Neural progenitor cell (in vitro differentiated cells): ENCODE data around the gene CCDC60. TPM values are rescaled to one million over a fixed set of nuclear protein-coding genes. Genes with fewer than 3 reads are reported as not detected.

Experiments
- DNase-seq: peaks from one replicate; pipeline ENCODE4 v3.0.0-alpha.2; 2016; ENCODE audit warnings: low spot score
- H2AFZ ChIP-seq: fragments of 200-600 bp; sonication (generic); replicated peaks from 2 replicates; pipeline ENCODE4 v1.6.1; 2016; ENCODE audit warnings: antibody characterized with exemption
- H3F3A ChIP-seq: fragments of 200-600 bp; sonication (generic); 2 replicates; pipeline ENCODE4 v1.6.1; 2016; ENCODE audit warnings: antibody characterized with exemption, low read depth
- H3K27ac ChIP-seq: fragments of 200-600 bp; sonication (generic); 2 replicates; pipeline ENCODE4 v1.5.1; 2016; ENCODE audit warnings: mild to moderate bottlenecking
- H3K27me3 ChIP-seq: fragments of 200-600 bp; sonication (generic); 2 replicates; pipeline ENCODE4 v1.6.1; 2016; ENCODE audit warnings: mild to moderate bottlenecking, moderate library complexity
- H3K36me3 ChIP-seq: fragments of 200-600 bp; sonication (generic); 2 replicates; pipeline ENCODE4 v1.5.1; 2016
- H3K4me1 ChIP-seq: fragments of 200-600 bp; sonication (generic); 2 replicates; pipeline ENCODE4 v1.6.1; 2016; ENCODE audit warnings: mixed run types
- H3K4me2 ChIP-seq: fragments of 200-600 bp; sonication (generic); 2 replicates; pipeline ENCODE4 v1.6.1; 2016
- H3K4me3 ChIP-seq: fragments of 200-600 bp; sonication (generic); 2 replicates; pipeline ENCODE4 v1.5.1; 2016
- H3K79me2 ChIP-seq: fragments of 200-600 bp; sonication (generic); 2 replicates; pipeline ENCODE4 v1.6.1; 2016; ENCODE audit warnings: low read depth
- H3K9ac ChIP-seq: fragments of 200-600 bp; sonication (generic); 2 replicates; pipeline ENCODE4 v1.6.1; 2016
- H3K9me3 ChIP-seq: fragments of 200-600 bp; sonication (generic); 2 replicates; pipeline ENCODE4 v1.5.1; 2016; ENCODE audit warnings: low read depth
- H4K20me1 ChIP-seq: fragments of 200-600 bp; sonication (generic); 2 replicates; pipeline ENCODE4 v1.6.1; 2016; ENCODE audit warnings: low read depth
- H3K27ac Mint-ChIP-seq: 3 replicates; pipeline ENCODE4 v1.8.0; 2021; ENCODE audit warnings: mixed read lengths
- H3K27me3 Mint-ChIP-seq: 2 replicates; pipeline ENCODE4 v1.8.0; 2022; ENCODE audit warnings: low read depth, mild to moderate bottlenecking, inconsistent platforms, moderate library complexity, mixed read lengths; ENCODE audit not compliant: insufficient read depth
- H3K36me3 Mint-ChIP-seq: 3 replicates; pipeline ENCODE4 v1.8.0; 2021; ENCODE audit warnings: mixed read lengths
- H3K4me1 Mint-ChIP-seq: 3 replicates; pipeline ENCODE4 v1.8.0; 2021; ENCODE audit warnings: mixed read lengths
- H3K4me3 Mint-ChIP-seq: 3 replicates; pipeline ENCODE4 v1.8.0; 2021; ENCODE audit warnings: mild to moderate bottlenecking, moderate library complexity, mixed read lengths
- H3K9me3 Mint-ChIP-seq: 3 replicates; pipeline ENCODE4 v1.8.0; 2020; ENCODE audit warnings: mixed read lengths
- EZH2 ChIP-seq: fragments of 200-600 bp; sonication (generic); IDR thresholded peaks from 2 replicates; pipeline ENCODE4 v1.6.1; 2017; ENCODE audit warnings: antibody characterized with exemption, mild to moderate bottlenecking, moderate library complexity
- EZH2phosphoT487 ChIP-seq: fragments of 200-600 bp; sonication (generic); IDR thresholded peaks from 2 replicates; pipeline ENCODE4 v1.6.1; 2017; ENCODE audit warnings: antibody characterized with exemption
- total RNA-seq: library from RNA; depleted of rRNA; stranded (reverse); fragments of >200 nt; gene quantifications from 2 replicates; pipeline ENCODE4 v1.2.3, GENCODE V29; 2015; ENCODE audit warnings: low replicate concordance
- TF ChIP-seq, protein P1 (sequence below): fragments of 200-600 bp; sonication (generic); IDR thresholded peaks from 2 replicates; pipeline ENCODE4 v1.5.1; 2017; ENCODE audit warnings: antibody characterized with exemption, mild to moderate bottlenecking

Gene CCDC60
- total RNA-seq, 1 donor from 2014 or later, result 4.6 TPM

DNA sequence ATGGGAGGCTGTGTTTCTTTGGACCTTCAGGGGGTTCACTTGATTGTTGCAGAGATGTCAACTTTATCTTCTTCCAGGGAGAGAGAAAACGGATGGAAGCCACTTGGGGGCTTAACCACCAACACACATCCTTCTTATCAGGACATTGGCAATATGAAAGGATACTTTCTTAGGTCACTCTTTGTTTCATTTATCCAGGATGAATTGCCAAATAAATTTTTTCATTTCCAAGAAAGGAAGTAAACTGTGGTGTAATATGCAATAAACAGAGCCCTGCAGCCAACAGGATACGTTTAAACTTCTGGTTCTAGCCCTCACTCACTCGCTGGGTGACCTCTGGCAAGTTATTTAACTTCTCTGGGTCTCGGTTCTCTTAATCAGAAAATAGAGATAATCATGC is 77.8 kb downstream of the CCDC60 start:
- TF ChIP-seq EZH2 (no peak), EZH2phosphoT487 (no peak)
- TF ChIP-seq, protein P1, sequence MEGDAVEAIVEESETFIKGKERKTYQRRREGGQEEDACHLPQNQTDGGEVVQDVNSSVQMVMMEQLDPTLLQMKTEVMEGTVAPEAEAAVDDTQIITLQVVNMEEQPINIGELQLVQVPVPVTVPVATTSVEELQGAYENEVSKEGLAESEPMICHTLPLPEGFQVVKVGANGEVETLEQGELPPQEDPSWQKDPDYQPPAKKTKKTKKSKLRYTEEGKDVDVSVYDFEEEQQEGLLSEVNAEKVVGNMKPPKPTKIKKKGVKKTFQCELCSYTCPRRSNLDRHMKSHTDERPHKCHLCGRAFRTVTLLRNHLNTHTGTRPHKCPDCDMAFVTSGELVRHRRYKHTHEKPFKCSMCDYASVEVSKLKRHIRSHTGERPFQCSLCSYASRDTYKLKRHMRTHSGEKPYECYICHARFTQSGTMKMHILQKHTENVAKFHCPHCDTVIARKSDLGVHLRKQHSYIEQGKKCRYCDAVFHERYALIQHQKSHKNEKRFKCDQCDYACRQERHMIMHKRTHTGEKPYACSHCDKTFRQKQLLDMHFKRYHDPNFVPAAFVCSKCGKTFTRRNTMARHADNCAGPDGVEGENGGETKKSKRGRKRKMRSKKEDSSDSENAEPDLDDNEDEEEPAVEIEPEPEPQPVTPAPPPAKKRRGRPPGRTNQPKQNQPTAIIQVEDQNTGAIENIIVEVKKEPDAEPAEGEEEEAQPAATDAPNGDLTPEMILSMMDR, result no peak
- Mint-ChIP-seq H3K27ac (no peak overlapping the region), H3K4me1 (peaks cover 11% of the 10 kb centered on the region), H3K9me3 (no peaks in the 10 kb centered on the region), H3K36me3 (no peaks in the 10 kb centered on the region), H3K4me3 (no peak overlapping the region), H3K27me3 (peaks cover 2% of the 10 kb centered on the region)
- Histone ChIP-seq H3K27ac (no peak overlapping the region), H3K4me2 (no peak overlapping the region), H3K27me3 (no peaks in the 10 kb centered on the region), H3F3A (peaks cover 3% of the 10 kb centered on the region), H3K4me3 (no peak overlapping the region), H4K20me1 (no peaks in the 10 kb centered on the region), H3K79me2 (no peaks in the 10 kb centered on the region), H3K9ac (no peak overlapping the region), H2AFZ (no peak overlapping the region), H3K36me3 (no peaks in the 10 kb centered on the region), H3K4me1 (no peaks in the 10 kb centered on the region), H3K9me3 (no peaks in the 10 kb centered on the region)
- DNase-seq, result no peak

DNA sequence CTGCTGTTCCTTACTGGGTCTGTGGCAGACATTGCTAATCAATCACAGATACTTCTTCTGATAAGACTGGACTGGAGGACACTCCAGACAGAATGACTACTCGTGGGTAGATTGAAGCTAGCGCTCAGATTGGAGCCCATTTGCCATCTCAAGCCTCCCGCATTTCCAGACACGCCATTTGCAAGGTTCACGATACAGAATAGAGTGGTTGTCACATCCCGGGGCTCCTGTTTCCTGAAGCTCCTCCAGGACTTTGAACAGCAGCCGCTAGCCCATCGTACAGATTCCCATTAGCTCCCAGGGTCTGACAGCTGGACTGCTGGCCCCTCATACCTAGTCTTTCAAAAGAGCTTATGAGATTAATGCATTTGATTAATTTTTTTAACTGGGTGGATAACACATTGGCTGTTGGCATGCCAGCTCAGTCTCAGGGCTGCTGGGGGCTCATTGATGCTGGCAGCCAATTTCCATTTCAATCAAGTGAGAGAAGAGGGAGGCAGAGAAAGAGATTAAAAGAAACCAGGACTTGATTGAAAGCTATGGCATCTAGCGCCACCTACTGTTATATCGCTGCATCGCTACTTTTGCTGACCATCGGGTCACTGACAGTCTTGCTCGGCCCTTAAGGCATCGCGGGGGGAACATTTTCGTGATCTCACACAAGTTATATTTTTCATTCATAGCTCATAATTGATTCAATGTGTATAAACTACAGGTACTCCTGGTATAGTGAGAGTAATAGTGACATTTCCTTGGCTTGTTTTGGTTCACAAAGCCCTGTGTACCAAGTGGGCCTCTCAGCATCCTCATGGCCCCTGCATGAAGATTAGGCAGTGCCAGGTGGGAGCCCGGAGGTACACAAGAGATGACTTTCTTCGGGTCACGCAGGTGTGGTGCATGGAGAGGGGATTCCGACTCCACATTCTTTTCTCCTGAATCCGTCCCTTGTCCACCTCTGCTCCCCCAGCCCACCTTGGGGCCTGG is 78.6 kb downstream of the CCDC60 start:
- Histone ChIP-seq H3K79me2 (no peaks in the 10 kb centered on the region), H3K4me2 (peak overlapping the region; percentile 67), H3K9ac (no peak overlapping the region), H4K20me1 (no peaks in the 10 kb centered on the region), H3K4me1 (no peaks in the 10 kb centered on the region), H3K27ac (no peak overlapping the region), H3K36me3 (no peaks in the 10 kb centered on the region), H2AFZ (peak overlapping the region; percentile 38), H3F3A (peaks cover 3% of the 10 kb centered on the region), H3K27me3 (no peaks in the 10 kb centered on the region), H3K4me3 (peak overlapping the region; percentile 14), H3K9me3 (no peaks in the 10 kb centered on the region)
- no peaks in the 10 kb centered on the region for H3K36me3 Mint-ChIP-seq
- peak overlapping the region; percentile 35 for H3K4me3 Mint-ChIP-seq
- H3K27me3 Mint-ChIP-seq, result peaks cover 2% of the 10 kb centered on the region
- no peak for TF ChIP-seq EZH2phosphoT487
- TF ChIP-seq, protein P1, result peak; percentile 91
- peak; percentile 83 for DNase-seq
- H3K9me3 Mint-ChIP-seq, result no peaks in the 10 kb centered on the region
- H3K27ac Mint-ChIP-seq, result no peak overlapping the region
- H3K4me1 Mint-ChIP-seq, result peaks cover 11% of the 10 kb centered on the region

DNA sequence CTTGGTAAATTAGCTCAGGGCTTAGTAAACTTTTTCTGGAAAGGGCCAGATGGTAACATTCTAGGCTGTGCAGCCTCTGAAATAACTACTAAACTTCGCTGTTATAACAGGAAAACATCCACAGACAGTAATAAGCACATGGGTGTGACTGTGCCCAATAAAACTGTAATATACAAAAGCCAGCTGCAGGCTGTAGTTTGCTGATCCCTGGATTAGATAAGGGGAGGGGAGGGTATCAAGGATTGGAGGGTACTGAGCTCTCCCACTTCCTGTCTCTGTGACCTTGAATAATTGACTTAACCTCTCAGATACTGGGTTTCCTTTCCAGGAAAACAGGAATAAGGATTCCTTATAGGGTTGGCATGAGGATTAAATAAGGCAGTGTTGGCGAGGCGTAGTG is 81.2 kb downstream of the CCDC60 start:
- Histone ChIP-seq H2AFZ (no peak overlapping the region), H3K4me1 (no peaks in the 10 kb centered on the region), H3K9me3 (no peaks in the 10 kb centered on the region), H3K27me3 (no peaks in the 10 kb centered on the region), H3K79me2 (no peaks in the 10 kb centered on the region), H3K9ac (no peak overlapping the region), H4K20me1 (no peaks in the 10 kb centered on the region), H3K27ac (no peak overlapping the region), H3F3A (peaks cover 3% of the 10 kb centered on the region), H3K36me3 (no peaks in the 10 kb centered on the region), H3K4me2 (no peak overlapping the region), H3K4me3 (no peak overlapping the region)
- Mint-ChIP-seq H3K36me3 (no peaks in the 10 kb centered on the region), H3K9me3 (peaks cover 1% of the 10 kb centered on the region), H3K27me3 (peaks cover 4% of the 10 kb centered on the region), H3K4me1 (peaks cover 8% of the 10 kb centered on the region), H3K27ac (no peak overlapping the region), H3K4me3 (no peak overlapping the region)
- DNase-seq, result no peak
- TF ChIP-seq, protein P1, result no peak
- TF ChIP-seq EZH2, result no peak
- TF ChIP-seq EZH2phosphoT487, result no peak
